Measurements from ENCODE around the gene PIP4P1.

- TF ChIP-seq RAD21 (IDR thresholded peaks at IDR 0.05 in 1 of 2, conservative IDR thresholded peaks at IDR 0.05 in 1 of 2; ENCODE audit: low read depth in 2 of 2, low read length in 2 of 2): no peak
- no peak for TF ChIP-seq ZNF274 (IDR thresholded peaks at IDR 0.05; ENCODE audit: borderline replicate concordance, extremely low read depth, low read length)
- TF ChIP-seq CTCF (IDR thresholded peaks at IDR 0.05; ENCODE audit: control extremely low read depth in 1 of 3, insufficient read depth in 1 of 3, low read depth in 1 of 3, low read length in 3 of 3): no peak
- TF ChIP-seq EP300 (IDR thresholded peaks at IDR 0.05; ENCODE audit: borderline replicate concordance in 1 of 2, low read depth in 2 of 2, low read length in 2 of 2): no peak
- TF ChIP-seq POLR2A (IDR thresholded peaks at IDR 0.05; ENCODE audit: control extremely low read depth in 1 of 2, low read depth in 2 of 2, low read length in 2 of 2): no peak; a peak in 1 of 3 replicates
- no peak for TF ChIP-seq SP1 (IDR thresholded peaks at IDR 0.05; ENCODE audit: low read depth, low read length)
- no peak for TF ChIP-seq ASH2L (IDR thresholded peaks at IDR 0.05; ENCODE audit: low read length)
- no peak for TF ChIP-seq JUND (IDR thresholded peaks at IDR 0.05; ENCODE audit: low read length)
- TF ChIP-seq RBBP5 (IDR thresholded peaks at IDR 0.05; ENCODE audit: borderline replicate concordance, low read depth, low read length): no peak
- TF ChIP-seq, protein P1, sequence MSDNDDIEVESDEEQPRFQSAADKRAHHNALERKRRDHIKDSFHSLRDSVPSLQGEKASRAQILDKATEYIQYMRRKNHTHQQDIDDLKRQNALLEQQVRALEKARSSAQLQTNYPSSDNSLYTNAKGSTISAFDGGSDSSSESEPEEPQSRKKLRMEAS (IDR thresholded peaks at IDR 0.05): no peak
- no peak for TF ChIP-seq EZH2 (IDR thresholded peaks at IDR 0.05; ENCODE audit: low read depth, low read length, severe bottlenecking)
- TF ChIP-seq BACH1 (IDR thresholded peaks at IDR 0.05; ENCODE audit: low read length): no peak
Observed at GRCh38 chr14:20460458-20461224, 593 bp downstream of the PIP4P1 start.
